GM19043 (cell line): ENCODE results near the gene SLC6A13.

ENCODE experiments used
- ATAC-seq: cut with Tn5 transposase; IDR thresholded peaks from one replicate; pipeline ENCODE4 v1.9.1; 2021; ENCODE audit warnings: low read depth; ENCODE audit not compliant: unreplicated experiment

Gene SLC6A13

DNA sequence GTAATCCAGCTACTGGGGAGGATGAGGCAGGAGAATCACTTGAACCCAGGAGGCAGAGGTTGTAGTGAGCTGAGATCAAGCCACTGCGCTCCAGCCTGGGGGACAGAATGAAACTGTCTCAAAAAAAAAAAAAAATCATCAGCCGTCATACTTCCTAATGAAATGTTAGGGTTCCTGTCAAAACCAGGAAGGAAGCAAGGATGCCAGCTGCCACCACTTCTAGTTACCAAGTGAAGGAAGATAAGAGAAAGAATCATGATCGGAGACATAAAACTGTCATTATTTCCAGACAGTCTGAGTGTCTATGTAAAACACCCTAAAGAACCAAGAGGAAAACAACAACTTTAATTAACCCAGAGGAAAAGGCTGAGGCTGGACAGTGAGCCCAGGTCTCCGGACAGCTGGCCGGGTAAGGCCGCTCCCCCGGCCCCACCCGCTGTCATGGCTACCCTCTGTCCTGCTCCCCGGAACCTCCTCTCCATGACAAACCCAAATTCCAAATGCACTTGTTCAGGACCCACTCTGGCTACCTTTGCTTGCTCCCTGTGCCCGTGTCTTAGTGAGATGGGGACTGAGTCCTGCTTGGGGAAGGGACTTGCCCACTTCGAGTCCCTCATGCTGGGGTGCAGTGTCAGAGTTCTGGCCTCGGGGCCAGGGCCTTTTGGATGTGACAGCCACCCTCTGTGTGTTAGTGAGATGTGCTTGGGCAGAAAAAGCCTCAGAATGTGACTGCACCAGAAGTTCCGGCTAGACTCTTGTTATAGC is 77.6 kb downstream of the SLC6A13 start:
- ATAC-seq, result no peak

GRCh38 chr12:182381-182892 is 80.2 kb downstream of the SLC6A13 start:
- no peak for ATAC-seq

DNA sequence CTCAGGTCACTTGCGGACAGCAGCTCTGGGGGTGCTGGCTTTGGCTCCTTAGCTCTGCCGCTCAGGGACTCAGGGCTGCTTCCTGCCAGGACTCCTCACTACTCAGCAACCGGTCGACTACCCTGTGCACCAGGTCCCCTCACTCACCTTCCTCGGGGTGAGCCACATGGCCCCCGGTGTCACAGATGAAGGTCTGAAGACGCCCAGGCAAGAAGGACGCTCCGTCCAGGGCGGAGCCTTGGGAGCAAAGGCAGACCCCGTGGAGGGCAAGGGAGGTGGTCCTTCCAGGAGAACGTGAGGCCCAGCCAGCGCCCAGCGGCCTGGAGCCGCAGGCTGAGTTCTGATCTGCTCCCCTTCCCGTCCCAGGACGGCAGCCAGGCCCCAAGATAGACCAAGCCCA is 80.7 kb downstream of the SLC6A13 start:
- no peak for ATAC-seq

DNA sequence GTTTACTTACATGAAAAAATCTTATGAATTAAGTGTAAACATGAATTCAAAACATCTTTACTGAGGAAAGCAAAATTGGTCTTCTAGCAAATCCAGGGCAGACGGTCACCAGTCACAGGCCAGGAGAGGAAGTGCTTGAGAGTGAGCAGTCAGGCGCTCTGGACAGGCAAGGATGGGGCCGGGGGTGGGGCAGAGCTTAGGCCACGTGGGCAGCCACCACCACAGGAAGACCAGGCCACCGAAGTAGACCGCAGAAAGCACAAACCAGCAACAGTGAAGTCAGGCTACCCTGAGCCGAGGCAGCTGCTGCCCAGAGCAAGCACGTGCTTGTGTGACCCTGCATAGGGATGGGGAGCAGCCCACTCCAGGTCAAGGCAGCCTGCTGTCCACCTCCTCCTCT is 82.2 kb downstream of the SLC6A13 start:
- no peak for ATAC-seq

- no peak for ATAC-seq
Measured at GRCh38 chr12:179885-180284, 82.8 kb downstream of the SLC6A13 start.

DNA sequence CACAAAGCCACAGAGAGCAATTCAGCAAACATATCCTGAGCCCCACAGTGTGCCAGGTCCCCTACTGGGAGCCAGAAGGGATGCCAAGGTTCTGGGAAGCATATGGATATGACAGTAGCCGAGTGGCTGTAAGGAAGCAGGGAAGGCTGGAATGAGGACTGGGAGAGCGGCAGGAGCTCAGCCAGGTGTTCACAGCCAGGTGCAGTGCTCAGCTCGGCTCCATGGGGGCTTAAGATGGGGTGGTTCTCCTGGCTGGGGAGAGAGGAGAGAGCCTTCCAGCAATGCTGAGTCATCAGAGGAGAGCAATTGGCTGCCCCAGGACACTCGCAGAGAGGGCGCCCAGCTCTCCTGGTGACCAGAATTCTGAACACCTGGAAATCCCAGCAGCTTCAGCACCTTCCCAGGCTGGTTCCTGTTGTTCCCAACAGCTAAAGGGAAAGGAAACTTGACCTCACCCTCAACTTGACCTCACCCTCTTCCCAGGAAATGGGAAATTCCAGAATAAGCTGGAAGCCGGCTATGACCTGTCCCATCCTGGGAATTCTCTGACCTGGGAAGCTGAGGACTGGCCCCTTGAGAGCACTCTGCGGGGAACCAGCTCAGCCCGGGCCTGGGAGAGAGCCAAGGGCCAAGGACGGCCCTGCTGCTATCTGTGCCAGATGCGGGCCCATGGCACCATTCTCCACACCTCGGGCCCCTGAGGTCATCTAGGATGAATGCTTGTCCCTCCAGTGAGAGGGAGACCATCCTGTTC is 83.3 kb downstream of the SLC6A13 start:
- no peak for ATAC-seq

GRCh38 chr12:178829-179109 is 83.9 kb downstream of the SLC6A13 start:
- ATAC-seq, result no peak

- ATAC-seq, result no peak
Measured at GRCh38 chr12:177980-178828, 84.4 kb downstream of the SLC6A13 start.

- ATAC-seq, result no peak
Measured at GRCh38 chr12:177336-177979, 85.2 kb downstream of the SLC6A13 start.

GRCh38 chr12:176321-177181 is 86.1 kb downstream of the SLC6A13 start:
- ATAC-seq, result no peak

DNA sequence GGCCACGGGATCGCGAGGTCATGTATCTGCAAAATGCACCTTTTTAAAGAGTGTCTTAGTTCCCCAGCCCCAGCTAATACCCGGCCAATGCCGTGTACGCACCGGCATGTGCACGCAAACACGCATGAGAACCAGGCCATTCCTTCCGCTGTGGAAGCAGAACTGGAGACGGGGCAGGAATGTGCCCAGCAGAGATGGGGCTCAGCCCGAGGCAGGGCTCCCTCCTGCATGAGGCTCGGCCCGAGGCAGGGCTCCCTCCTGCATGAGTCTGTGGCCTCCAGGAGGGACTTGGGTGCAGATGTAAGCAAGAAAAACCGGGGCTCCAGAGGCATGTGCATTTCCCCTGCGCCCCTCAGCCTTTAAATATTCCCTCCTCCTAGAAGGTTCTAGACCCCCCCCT is 86.9 kb downstream of the SLC6A13 start:
- no peak for ATAC-seq

GRCh38 chr12:175250-175649 is 87.4 kb downstream of the SLC6A13 start:
- no peak for ATAC-seq

DNA sequence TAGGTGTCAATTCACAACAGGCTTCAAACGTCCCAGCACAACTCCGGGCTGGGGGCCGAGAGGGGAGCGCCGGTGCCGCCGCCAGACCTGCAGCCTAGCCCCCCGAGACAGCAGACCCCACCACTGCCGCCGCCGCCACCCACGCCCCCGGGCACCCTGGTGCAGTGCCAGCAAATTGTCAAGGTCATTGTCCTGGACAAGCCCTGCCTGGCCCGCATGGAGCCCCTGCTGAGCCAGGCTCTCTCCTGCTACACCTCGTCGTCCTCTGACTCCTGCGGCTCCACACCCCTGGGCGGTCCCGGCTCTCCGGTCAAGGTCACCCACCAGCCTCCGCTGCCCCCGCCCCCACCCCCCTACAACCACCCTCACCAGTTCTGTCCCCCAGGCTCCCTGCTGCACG is 88.0 kb downstream of the SLC6A13 start:
- ATAC-seq, result no peak

DNA sequence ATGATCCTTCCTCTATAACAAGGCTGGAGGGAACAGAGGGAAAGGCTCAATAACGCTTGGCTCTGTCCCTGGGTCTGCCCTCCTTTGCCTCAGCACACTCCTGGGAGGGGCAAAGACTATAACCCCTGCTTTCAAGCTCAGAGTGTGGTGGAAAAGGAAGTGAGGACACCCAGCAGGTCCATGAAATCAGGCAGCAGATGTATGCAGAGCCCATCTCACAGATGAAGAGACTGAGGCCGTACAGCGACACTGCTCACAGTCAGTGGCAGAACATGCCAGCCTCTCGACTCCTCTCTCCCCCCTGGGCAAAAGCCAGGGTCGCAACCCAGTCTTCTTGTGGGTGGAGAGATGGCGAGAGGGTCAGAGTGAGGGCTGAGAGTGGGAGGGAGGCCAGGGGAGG is 88.5 kb downstream of the SLC6A13 start:
- no peak for ATAC-seq

DNA sequence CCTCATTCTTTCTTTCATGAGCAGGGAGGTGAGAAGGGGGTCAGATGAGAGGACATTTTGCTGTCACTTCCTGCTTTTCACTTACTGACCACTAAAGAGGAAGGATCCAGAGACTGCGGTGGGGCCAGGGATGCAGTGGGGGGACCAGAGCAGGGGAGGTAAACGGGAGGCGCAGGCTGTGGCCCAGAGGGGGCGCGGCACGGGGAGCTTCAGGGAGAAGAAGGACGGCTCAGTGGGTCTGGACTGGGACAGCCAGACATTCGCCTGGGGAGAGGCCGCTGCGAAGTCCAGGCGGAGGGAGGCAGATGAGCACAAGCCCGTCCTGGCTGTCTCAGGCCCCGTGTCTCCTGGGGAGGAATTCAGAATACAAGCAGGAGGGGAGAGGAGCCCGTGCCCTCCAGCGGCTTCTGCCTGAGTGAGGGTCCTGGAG is 89.9 kb downstream of the SLC6A13 start:
- ATAC-seq, result no peak

DNA sequence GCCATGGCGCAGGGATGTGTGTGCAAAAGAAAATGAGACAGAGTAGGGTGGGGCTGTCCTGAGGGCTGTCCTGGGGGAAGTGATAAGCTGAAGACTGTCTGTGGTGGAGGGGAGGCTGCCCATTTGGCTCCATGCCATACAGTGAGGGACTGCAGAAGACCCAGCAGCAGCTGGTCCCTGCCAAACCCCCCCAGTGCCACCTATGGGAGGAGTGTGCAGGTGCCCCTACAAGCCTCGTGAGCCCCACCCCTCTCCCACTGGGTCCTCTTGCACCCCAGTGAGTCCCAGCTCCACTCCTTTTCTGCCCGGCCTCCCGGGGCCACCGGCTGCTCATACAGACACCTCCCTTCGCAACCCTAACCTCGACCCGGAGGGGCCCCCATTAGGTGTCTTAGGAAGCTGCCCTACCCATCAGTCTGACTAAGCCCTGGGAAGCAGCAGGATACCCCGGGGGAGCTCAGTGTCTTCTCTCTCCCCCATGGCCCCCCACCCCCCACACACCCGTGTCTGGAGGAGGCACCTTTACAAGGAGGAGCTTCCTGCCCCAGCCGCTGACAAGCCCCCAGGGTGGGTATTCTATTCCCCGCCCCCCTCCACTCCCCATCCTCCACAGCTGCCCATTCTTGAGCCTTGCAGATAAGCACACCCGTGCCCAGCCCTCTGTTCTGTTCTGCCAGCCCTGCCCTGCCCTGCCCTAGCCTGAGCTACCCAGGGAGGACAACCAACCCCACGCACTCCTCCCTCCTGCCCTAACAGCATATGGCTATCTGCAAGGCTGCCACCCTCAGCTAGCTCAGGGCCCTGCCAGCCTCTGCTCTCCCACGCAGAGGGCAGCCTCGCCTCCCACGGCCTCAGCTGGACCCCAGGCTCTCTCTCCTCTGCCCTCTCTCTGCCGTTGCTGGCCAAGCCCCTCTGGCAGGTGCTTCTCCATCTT is 90.6 kb downstream of the SLC6A13 start:
- no peak for ATAC-seq

DNA sequence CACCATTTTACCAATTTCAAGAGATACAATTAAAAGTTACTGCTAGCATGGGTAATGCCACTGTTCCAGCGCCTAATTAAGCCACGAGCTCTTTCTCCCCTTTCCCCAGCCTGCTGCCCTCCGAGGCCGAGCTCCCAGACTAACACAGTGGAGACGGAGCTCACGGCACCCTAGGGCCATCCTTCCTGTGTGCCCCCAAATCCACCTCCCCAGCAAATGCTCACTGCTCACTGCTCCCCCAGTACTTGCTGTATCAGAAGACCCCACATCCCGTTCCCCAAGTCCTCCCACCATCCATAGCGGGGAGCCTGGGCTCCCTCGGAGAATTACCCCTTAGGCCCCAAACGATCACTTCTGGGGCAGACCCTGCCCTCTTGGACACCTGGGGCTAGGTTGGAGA is 91.4 kb downstream of the SLC6A13 start:
- no peak for ATAC-seq
